ENCODE data around the gene REG1B.

GRCh38 chr2:79090693-79091092 is 2.9 kb upstream of the REG1B start:
- no peak for TF ChIP-seq CTCF (IDR thresholded peaks at IDR 0.05)
- no peak for TF ChIP-seq EZH2 (IDR thresholded peaks at IDR 0.05; ENCODE audit: borderline replicate concordance, insufficient read depth, low read depth, low read length, poor library complexity, severe bottlenecking)

Measured in B cell (primary cell).